Omental fat pad (tissue), 4 donors: ENCODE data around the gene TRAPPC10. TPM values are rescaled to one million over a fixed set of nuclear protein-coding genes. Genes with fewer than 3 reads are reported as not detected.

Experiments used
- ATAC-seq: fragments of 150-250 bp; one replicate; pipeline ENCODE4 v1.9.1; 2016; ENCODE audit warnings: mild to moderate bottlenecking, moderate library complexity; ENCODE audit not compliant: low FRiP score
- DNase-seq: peaks from one replicate; pipeline ENCODE4 v3.0.0-alpha.2; 2019; ENCODE audit warnings: low spot score
- total RNA-seq, 4 donors: library from RNA; depleted of rRNA; stranded (reverse); fragments of >200 nt; gene quantifications; one replicate each; pipeline ENCODE4 v1.1.0, GENCODE V29; 2016
- TF ChIP-seq, protein P1 (sequence below), 3 donors: fragments of 450-650 bp; IDR thresholded peaks; one replicate each; pipeline ENCODE4 v1.5.1; 2016 to 2017; ENCODE audit warnings: antibody characterized with exemption in 3 of 3, mild to moderate bottlenecking in 3 of 3, moderate library complexity in 2 of 3

TRAPPC10 gene
- total RNA-seq, 4 donors from 2014 or later, result 29.3 to 42.8 (median 36.6) TPM

DNA sequence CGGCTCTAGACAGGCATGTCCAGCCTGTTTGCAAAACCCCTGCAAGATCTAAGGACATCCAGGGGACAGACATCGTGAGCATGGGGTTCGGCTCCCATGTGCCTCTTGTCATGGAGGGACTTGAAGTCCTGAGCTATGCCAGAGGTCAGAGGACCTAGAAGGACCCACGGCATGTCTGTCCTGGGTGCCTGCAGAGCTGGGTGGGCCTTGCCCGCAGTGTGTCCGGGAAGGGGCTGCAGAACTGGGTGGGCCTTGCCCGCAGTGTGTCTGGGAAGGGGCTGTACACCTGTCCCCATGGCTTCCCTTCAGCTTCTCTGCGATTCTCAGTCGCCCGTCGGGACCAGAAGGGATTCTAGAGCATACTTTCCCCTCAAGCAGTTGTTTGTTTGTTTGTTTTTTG lies 20.0 kb upstream of the TRAPPC10 start:
- TF ChIP-seq, protein P1, sequence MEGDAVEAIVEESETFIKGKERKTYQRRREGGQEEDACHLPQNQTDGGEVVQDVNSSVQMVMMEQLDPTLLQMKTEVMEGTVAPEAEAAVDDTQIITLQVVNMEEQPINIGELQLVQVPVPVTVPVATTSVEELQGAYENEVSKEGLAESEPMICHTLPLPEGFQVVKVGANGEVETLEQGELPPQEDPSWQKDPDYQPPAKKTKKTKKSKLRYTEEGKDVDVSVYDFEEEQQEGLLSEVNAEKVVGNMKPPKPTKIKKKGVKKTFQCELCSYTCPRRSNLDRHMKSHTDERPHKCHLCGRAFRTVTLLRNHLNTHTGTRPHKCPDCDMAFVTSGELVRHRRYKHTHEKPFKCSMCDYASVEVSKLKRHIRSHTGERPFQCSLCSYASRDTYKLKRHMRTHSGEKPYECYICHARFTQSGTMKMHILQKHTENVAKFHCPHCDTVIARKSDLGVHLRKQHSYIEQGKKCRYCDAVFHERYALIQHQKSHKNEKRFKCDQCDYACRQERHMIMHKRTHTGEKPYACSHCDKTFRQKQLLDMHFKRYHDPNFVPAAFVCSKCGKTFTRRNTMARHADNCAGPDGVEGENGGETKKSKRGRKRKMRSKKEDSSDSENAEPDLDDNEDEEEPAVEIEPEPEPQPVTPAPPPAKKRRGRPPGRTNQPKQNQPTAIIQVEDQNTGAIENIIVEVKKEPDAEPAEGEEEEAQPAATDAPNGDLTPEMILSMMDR (IDR thresholded peaks at IDR 0.05), result no peak
- no peak for DNase-seq

DNA sequence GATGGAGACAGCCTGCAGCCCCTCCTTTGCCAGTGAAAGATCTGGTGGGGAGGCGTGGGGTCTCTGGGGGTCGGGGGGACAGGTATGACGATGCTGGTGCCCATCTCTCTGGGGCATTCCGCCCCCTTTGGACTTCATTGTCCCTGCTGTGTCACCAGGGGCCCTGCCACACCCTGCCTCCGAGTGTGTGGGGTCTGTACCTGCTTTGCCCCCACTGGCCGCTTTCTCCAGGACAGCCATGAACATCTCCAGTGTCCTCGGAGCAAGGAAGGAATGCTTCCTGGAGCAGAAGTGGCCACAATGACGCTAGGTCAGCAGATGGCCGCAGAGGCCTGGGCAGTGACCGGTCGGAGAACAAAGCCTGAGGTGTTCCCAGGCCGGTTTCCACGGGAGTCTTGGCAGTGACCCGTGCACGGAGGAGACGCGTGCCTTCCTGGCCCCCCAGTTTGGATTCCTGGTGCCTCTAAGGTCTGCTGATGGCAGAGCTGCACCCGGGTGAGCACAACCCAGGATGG lies 18.6 kb upstream of the TRAPPC10 start:
- TF ChIP-seq, protein P1 (IDR thresholded peaks at IDR 0.05), result no peak
- ATAC-seq, result no peak
- no peak for DNase-seq

More for the DNA sequence above, 20.0 kb upstream of the TRAPPC10 start:
- ATAC-seq, result no peak

DNA sequence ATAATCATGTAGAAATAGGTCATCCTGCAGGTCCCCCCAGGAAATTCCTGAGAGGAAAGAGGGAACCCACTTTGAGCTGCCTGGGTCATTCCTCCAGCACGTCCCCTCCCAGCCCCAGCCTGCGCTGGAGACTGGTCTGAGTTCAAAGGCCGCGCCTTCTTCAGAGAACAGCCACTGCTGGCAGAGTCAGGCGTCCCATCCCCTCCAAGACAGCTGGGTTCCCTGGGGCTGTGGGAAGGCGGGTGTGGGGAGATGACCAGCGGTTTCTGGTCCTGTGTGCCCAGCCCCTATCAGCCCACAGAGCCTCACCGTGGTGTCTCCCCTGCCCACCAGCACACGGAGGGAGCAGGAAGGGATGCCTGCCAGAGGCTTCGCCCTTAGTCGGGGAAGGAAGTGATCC lies 18.0 kb upstream of the TRAPPC10 start:
- TF ChIP-seq, protein P1 (IDR thresholded peaks at IDR 0.05), result no peak
- no peak for DNase-seq
- ATAC-seq, result no peak

DNA sequence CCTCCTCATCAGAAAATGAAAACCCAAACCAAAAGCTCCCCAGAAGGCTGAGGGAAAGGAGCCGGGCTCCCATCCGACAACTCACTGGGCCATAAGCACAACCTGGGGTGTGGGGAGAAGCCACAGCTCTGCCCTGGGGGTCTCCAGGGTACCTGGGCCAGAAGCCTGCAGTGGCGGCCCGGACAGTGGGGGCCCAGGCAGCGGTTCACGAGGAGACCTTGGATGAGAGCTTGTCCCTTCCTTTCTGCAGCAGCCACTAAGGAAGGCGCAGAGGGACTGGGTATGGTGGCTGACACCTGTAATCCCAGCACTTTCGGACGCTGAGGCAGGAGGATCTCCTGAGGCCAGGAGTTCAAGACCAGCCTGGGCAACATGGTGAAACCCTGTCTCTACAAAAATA lies 17.5 kb upstream of the TRAPPC10 start:
- TF ChIP-seq, protein P1 (IDR thresholded peaks at IDR 0.05), result no peak
- ATAC-seq, result no peak
- no peak for DNase-seq

DNA sequence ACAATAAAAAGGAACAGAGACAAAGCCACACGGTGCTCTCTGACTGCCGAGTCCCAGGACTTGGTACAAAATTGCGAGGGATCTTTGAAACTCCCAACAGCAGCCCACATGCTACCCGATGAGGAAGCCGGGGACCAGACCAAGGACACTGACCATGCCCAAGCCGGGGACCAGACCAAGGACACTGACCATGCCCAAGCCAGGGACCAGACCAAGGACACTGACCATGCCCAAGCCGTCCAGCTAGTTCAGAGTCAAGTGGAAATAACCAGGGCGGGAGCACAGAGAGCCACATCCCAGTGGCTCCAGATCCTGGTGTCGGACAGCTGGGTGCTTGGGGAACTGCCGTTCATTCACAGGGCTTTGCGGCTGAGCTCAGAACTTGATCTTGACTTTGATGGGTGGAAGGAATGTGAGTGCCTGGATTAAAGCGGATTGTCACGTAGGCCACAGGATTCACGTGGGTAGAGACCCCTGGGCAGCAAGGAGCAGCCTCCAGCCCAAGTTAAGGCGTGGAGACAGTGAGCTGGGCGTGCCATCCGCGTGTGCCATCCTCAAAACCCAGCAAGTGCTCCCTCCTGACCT lies 16.5 kb upstream of the TRAPPC10 start:
- no peak for DNase-seq
- TF ChIP-seq, protein P1 (IDR thresholded peaks at IDR 0.05), result no peak
- ATAC-seq, result no peak

DNA sequence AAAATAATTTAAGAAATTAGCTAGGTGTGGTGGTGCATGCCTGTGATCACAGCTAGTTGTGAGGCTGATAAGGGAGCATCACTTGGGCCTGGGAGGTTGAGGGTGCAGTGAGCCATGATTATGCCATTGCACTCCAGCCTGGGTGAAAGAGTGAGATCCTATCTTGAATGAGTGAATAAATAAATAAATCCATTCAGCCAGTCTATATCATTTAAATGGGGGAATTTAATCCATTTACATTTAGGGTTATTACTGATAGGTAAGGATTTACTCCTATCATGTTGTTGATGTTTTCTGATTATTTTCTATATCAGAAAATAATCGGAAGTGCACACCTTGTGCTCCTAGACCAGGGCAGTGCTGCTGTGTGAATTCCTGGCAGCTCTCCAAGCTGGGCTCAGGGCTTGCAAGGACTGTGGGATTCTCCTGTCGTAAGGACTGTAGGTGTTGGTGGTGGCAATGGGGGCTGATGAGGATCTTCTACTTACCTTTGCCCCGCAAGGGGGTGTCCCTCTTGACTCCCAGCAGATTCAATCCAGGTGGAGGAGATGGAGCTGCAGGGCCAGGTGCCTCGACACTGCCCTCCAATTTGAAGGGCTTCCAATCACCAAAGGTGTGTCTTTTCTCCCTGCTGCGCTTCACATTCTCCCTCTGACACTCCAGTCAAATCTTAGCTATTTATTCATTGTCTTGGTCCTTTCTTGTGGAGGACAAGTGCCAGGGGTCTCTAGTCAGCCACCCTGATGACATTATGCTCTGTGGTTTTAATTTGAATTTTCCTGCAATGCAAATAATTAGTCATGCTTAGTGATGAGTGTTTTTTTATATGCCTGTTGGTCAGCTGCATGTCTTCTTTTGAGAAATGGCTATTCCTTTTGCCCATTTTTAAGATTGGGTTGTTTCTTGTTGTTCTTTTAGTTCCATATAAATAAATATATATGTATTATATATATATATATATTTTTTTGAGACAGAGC lies 14.1 kb upstream of the TRAPPC10 start:
- DNase-seq, result no peak
- ATAC-seq, result no peak
- TF ChIP-seq, protein P1 (IDR thresholded peaks at IDR 0.05), result no peak
